OCI-M2 (cell line): Measurements from ENCODE around the gene F2RL2.

ENCODE experiments used
- DNase-seq: peaks from one replicate; lab custom pipeline; 2025; ENCODE audit not compliant: unreplicated experiment; lab: John Stamatoyannopoulos, UW

Gene F2RL2

GRCh38 chr5:76622973-76623596, at the start of gene F2RL2:
F2RL2 (minus strand) TSS chr5:76623403; CDS start chr5:76623230, 173 bp downstream.
- DNase-seq: no peak

GRCh38 chr5:76672242-76672641, 49.0 kb upstream of the F2RL2 start:
- no peak for DNase-seq

GRCh38 chr5:76670508-76670907, 47.3 kb upstream of the F2RL2 start:
- no peak for DNase-seq

- DNase-seq: no peak
Observed at GRCh38 chr5:76669245-76669644, 46.0 kb upstream of the F2RL2 start.

- DNase-seq: no peak
Observed at GRCh38 chr5:76667495-76667894, 44.3 kb upstream of the F2RL2 start.

- no peak for DNase-seq
Observed at GRCh38 chr5:76664079-76664478, 40.9 kb upstream of the F2RL2 start.

GRCh38 chr5:76663573-76663972, 40.4 kb upstream of the F2RL2 start:
- DNase-seq: no peak

- DNase-seq: no peak
Observed at GRCh38 chr5:76662521-76662920, 39.3 kb upstream of the F2RL2 start.

GRCh38 chr5:76660360-76660759, 37.2 kb upstream of the F2RL2 start:
- no peak for DNase-seq

- DNase-seq: peak; percentile 70
Observed at GRCh38 chr5:76657683-76658311, 34.6 kb upstream of the F2RL2 start.

GRCh38 chr5:76657091-76657490, 33.9 kb upstream of the F2RL2 start:
- DNase-seq: no peak

- no peak for DNase-seq
Observed at GRCh38 chr5:76652809-76653414, 29.7 kb upstream of the F2RL2 start.

GRCh38 chr5:76649140-76649539, 25.9 kb upstream of the F2RL2 start:
- DNase-seq: no peak

- DNase-seq: no peak
Observed at GRCh38 chr5:76643371-76643770, 20.2 kb upstream of the F2RL2 start.

- no peak for DNase-seq
Observed at GRCh38 chr5:76642390-76643040, 19.3 kb upstream of the F2RL2 start.

GRCh38 chr5:76641514-76642120, 18.4 kb upstream of the F2RL2 start:
- no peak for DNase-seq

- no peak for DNase-seq
Observed at GRCh38 chr5:76638479-76638878, 15.3 kb upstream of the F2RL2 start.

- DNase-seq: no peak
Observed at GRCh38 chr5:76637490-76637889, 14.3 kb upstream of the F2RL2 start.

- no peak for DNase-seq
Observed at GRCh38 chr5:76634661-76635060, 11.5 kb upstream of the F2RL2 start.

GRCh38 chr5:76626738-76627137, 3.5 kb upstream of the F2RL2 start:
- DNase-seq: no peak

- DNase-seq: no peak
Observed at GRCh38 chr5:76625087-76625815, 2.0 kb upstream of the F2RL2 start.
